ENCODE data around the gene PLEKHN1. TPM values are rescaled to one million over a fixed set of nuclear protein-coding genes. Genes with fewer than 3 reads are reported as not detected.

The PLEKHN1 gene
- total and polyA plus RNA-seq, 2 donors (not counting 3 experiments of a cell fraction or from before 2014, with no cell fraction given), result 0.29 to 0.88 TPM

GRCh38 chr1:1021010-1021919 is 55.0 kb downstream of the PLEKHN1 start:
- no peak overlapping the region for H3K9ac ChIP-seq (replicated peaks; ENCODE audit: extremely low read depth, insufficient read depth, low read length)
- H3K36me3 ChIP-seq (ENCODE audit: control insufficient read depth in 2 of 2, extremely low read depth in 1 of 2, insufficient read depth in 2 of 2, low read length in 2 of 2), result no peaks in the 10 kb centered on the region
- CTCF ChIA-PET, result interaction anchor here (1.5 kb wide), 1 partner anchor 18 kb away, joined by 5 read pairs; no protein-coding TSS in a partner anchor
- intact Hi-C loops (cut with micrococcal nuclease), result loop anchor here (2.0 kb wide), 1 partner anchor 20 kb away; no protein-coding TSS in a partner anchor
- dilution Hi-C loops (cut with MboI; ENCODE audit: extremely low pct_ligation_motif_present, low sequenced_read_pairs), result no loop called here
- peak; percentile 46 for DNase-seq (ENCODE audit: low read depth, low spot score)
- no peaks in the 10 kb centered on the region for H4K20me1 ChIP-seq (replicated peaks; ENCODE audit: control insufficient read depth, extremely low read depth, insufficient read depth, low read length)
- H3K9me1 ChIP-seq (replicated peaks; ENCODE audit: control insufficient read depth, extremely low read depth, insufficient read depth, low read length), result no peaks in the 10 kb centered on the region
- no peaks in the 10 kb centered on the region for H3K9me3 ChIP-seq (replicated peaks; ENCODE audit: control insufficient read depth, insufficient read depth, low read length)
- H3K4me3 ChIP-seq (replicated peaks in 1 of 3; ENCODE audit: insufficient read depth in 1 of 3, low read depth in 1 of 3, low read length in 3 of 3), result peak overlapping the region; percentile 26 to 71 (median 50)
- peaks cover 16% of the 10 kb centered on the region for H3K4me1 ChIP-seq (ENCODE audit: control insufficient read depth, extremely low read depth, insufficient read depth, low read length)
- H3K27me3 ChIP-seq (ENCODE audit: control insufficient read depth in 2 of 2, insufficient read depth in 2 of 2, low read length in 2 of 2), result no peaks in the 10 kb centered on the region
- no peaks in the 10 kb centered on the region for H3K79me2 ChIP-seq (ENCODE audit: control insufficient read depth, insufficient read depth, low read length)
- no peak overlapping the region for H2AFZ ChIP-seq (ENCODE audit: low read depth, low read length)
- FAIRE-seq, result peak; percentile 49
- peak overlapping the region; percentile 71 for H3K4me2 ChIP-seq (ENCODE audit: insufficient read depth, low read length)
- POLR2A ChIA-PET, result no interaction called here
- no peak overlapping the region for H3K27ac ChIP-seq (ENCODE audit: insufficient read depth, low read depth, low read length)
- BruUV-seq (replicated peaks), result no TSS peak
- TF ChIP-seq EZH2 (IDR thresholded peaks at IDR 0.05; ENCODE audit: borderline replicate concordance, low read depth, low read length, severe bottlenecking) (no peak), POLR2AphosphoS5 (IDR thresholded peaks at IDR 0.05; ENCODE audit: insufficient read depth, low read depth, low read length) (peak; percentile 59), CTCF (IDR thresholded peaks at IDR 0.05; ENCODE audit: extremely low read depth in 1 of 2, insufficient read depth in 1 of 2, low read depth in 1 of 2, low read length in 2 of 2) (no peak), MAX (IDR thresholded peaks at IDR 0.05; ENCODE audit: insufficient read depth, insufficient read length) (no peak)

Data from endothelial cell of umbilical vein (primary cell).